ENCODE measurements around the gene FH.

Gene FH

DNA sequence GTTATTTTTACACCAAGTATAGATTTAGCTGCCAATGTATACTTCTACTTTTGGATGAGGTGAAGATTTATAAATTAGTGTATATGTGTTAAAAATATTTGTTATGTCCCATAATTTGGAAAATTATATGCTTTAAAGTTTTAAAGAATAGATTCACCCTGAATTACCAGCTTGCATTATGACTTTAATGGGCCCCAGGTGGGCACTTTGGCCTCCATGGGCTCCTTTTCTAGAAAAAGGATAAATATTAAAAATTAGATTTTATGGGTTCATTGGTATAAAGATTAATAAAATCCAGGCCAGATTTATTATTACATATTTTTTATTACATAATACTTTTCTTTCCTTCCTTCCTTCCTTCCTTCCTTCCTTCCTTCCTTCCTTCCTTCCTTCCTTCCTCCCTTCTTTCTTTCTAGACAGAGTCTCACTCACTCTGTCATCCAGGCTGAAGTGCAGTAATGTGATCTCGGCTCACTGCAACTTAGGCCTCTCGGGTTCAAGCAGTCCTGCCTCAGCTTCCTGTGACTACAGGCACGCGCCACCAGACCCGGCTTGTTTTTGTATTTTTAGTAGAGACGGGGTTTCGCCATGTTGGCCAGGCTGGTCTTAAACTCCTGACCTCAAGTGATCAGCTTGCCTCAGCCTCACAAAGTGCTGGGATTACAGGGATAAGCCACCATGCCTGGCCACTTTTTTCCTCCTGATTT is 34.5 kb upstream of the FH start:
- no peak for DNase-seq (ENCODE audit: low spot score)
- no peak for TF ChIP-seq CTCF (IDR thresholded peaks at IDR 0.05; ENCODE audit: borderline replicate concordance, control extremely low read depth, extremely low read depth, insufficient read depth, missing control alignments)
- in situ Hi-C loops (cut with MboI; ENCODE audit: low sequenced_read_pairs, unreplicated experiment), result no loop called here

DNA sequence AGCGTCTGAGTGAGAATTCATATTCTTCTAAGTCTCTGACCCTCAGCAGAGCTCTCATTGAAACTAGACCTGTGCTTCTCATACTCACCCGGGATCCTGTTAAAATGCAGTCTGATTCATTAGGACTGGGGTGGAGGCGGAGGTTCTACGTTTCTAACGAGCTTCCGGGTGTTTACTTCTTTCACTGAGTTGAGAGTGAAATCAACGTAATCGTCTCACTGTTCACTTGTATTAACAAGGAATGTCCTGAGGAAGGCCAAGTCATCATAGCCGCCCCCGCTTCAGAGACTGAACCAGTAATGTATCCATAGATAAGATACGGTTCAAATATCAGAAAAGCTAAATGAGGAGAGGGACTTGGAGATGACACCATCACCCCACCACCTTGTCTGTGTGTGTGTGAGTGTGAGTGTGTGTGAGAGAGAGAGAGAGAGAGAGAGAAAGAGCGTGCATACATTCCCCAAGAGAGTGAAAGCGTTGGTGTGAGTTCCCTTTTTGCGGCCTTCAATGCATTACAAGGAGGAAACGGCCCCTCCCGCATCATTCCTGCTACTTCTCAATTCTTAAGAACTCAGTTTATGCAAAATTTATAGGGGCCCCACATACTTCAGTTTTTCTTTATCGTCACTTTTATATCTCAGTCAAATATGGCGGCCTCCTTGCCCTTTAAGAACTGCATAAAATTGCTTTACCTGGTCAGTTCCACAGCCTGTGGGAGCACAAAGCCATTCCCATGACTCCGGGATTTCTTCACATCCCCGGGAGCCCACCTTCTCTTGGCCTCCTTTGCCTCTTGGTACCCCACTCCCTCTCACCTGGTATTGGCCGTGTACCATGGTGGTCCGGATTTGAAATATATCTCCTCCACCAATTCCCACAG is 32.4 kb upstream of the FH start:
- in situ Hi-C loops (cut with MboI; ENCODE audit: low sequenced_read_pairs, unreplicated experiment), result no loop called here
- DNase-seq (ENCODE audit: low spot score), result peak; percentile 47
- TF ChIP-seq CTCF (IDR thresholded peaks at IDR 0.05; ENCODE audit: borderline replicate concordance, control extremely low read depth, extremely low read depth, insufficient read depth, missing control alignments), result no peak

- DNase-seq (ENCODE audit: low spot score), result no peak
- no peak for TF ChIP-seq CTCF (IDR thresholded peaks at IDR 0.05; ENCODE audit: borderline replicate concordance, control extremely low read depth, extremely low read depth, insufficient read depth, missing control alignments)
- in situ Hi-C loops (cut with MboI; ENCODE audit: low sequenced_read_pairs, unreplicated experiment), result no loop called here
Observed at GRCh38 chr1:241550318-241550717, 30.8 kb upstream of the FH start.

DNA sequence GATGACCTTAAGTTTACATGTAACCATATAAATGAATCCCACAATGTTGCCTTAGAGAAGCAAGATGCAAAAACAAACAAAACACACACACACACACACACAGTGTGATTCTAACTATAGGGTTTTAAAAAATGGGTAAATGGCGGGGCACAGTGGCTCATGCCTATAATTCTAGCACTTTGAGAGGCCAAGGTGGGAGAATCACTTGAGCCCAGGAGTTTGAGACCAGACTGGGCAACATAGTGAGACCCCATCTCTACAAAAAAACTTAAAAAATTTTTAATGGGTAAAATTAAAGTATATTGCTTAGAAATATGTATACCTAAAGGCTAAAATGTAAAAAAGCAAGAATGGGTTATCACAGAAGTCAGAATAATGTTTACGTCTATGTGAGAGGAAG is 28.5 kb upstream of the FH start:
- no peak for TF ChIP-seq CTCF (IDR thresholded peaks at IDR 0.05; ENCODE audit: borderline replicate concordance, control extremely low read depth, extremely low read depth, insufficient read depth, missing control alignments)
- in situ Hi-C loops (cut with MboI; ENCODE audit: low sequenced_read_pairs, unreplicated experiment), result no loop called here
- no peak for DNase-seq (ENCODE audit: low spot score)

DNA sequence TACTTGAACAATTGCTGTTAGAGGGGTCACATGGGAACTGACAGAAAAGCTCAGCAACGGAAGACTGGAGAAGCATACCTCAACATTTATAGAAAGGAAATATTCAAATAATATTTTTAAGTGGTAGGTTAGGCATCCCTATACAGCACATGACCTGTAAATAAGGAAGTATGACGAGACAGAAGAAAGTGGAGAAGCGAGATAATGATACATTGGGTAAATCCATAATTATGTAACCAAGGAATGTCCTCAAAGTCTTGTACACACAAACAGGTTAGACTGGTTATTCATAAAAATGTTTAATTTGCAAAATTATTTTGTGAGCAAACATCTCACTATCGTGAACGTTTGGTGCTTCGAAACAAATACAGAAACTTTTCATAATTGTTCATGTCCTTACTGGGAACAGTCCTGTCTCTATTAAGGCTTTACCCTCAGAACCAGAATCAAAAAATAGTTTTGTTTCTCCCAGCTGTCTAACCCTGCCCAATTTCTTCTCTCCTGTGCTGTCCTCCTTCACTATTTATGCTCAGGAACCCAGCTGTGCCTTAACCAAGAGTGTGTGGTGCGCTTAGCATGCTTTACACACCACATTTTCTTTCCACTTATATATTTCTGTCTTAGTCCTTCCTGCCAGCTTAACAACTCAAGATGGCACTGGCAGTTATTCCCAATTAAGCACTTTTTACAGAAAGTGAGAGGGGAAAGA is 22.8 kb upstream of the FH start:
- in situ Hi-C loops (cut with MboI; ENCODE audit: low sequenced_read_pairs, unreplicated experiment), result no loop called here
- no peak for DNase-seq (ENCODE audit: low spot score)

More for the DNA sequence above, 22.8 kb upstream of the FH start:
- no peak for TF ChIP-seq CTCF (IDR thresholded peaks at IDR 0.05; ENCODE audit: borderline replicate concordance, control extremely low read depth, extremely low read depth, insufficient read depth, missing control alignments)

All from GM13976 (cell line).